ENCODE measurements around the gene FAM241A. TPM values are rescaled to one million over a fixed set of nuclear protein-coding genes. Genes with fewer than 3 reads are reported as not detected.
"Not testable (repeated sequence)": the region's sequence is repeated elsewhere in the genome, so short reads cannot be mapped to it uniquely, and the experiment has no call there.

FAM241A gene
- total and polyA plus RNA-seq, 3 donors from 2014 or later, result 4.7 to 6.2 (median 5.7) TPM

- 69 to 82% methylated on average over 2 of the region's 2 CpGs for WGBS, 2 donors
- no peak overlapping the region for H3K27ac ChIP-seq
- no peaks in the 10 kb centered on the region for H3K9me3 ChIP-seq
- H3K4me3 ChIP-seq, result no peak overlapping the region
- no peaks in the 10 kb centered on the region for H3K36me3 ChIP-seq (ENCODE audit: low read depth, missing control alignments)
- TF ChIP-seq CTCF (IDR thresholded peaks at IDR 0.05) (no peak), POLR2A (IDR thresholded peaks at IDR 0.05) (no peak)
- no peaks in the 10 kb centered on the region for H3K4me1 ChIP-seq
- no peaks in the 10 kb centered on the region for H3K27me3 ChIP-seq
- DNase-seq, result no peak
- intact Hi-C loops (cut with DNase I; ENCODE audit: low total_unique reads), result no loop called here
Measured at GRCh38 chr4:112105201-112105969, 39.9 kb upstream of the FAM241A start.

- H3K27ac ChIP-seq, result no peak overlapping the region
- no peaks in the 10 kb centered on the region for H3K4me1 ChIP-seq
- no peaks in the 10 kb centered on the region for H3K9me3 ChIP-seq
- no peaks in the 10 kb centered on the region for H3K36me3 ChIP-seq (ENCODE audit: low read depth, missing control alignments)
- WGBS, 2 donors, result 68% methylated on average over 3 of the region's 3 CpGs
- intact Hi-C loops (cut with DNase I; ENCODE audit: low total_unique reads), result no loop called here
- TF ChIP-seq POLR2A (IDR thresholded peaks at IDR 0.05), result no peak
- TF ChIP-seq CTCF (IDR thresholded peaks at IDR 0.05), result no peak
- H3K27me3 ChIP-seq, result no peaks in the 10 kb centered on the region
- H3K4me3 ChIP-seq, result no peak overlapping the region
- no peak for DNase-seq
Measured at GRCh38 chr4:112109360-112110058, 35.7 kb upstream of the FAM241A start.

- WGBS, 2 donors, result 56 to 78% methylated on average over 1 of the region's 1 CpG
- Histone ChIP-seq H3K4me3 (no peak overlapping the region), H3K27me3 (no peaks in the 10 kb centered on the region), H3K36me3 (ENCODE audit: low read depth, missing control alignments) (no peaks in the 10 kb centered on the region), H3K9me3 (no peaks in the 10 kb centered on the region), H3K4me1 (no peaks in the 10 kb centered on the region), H3K27ac (no peak overlapping the region)
- intact Hi-C loops (cut with DNase I; ENCODE audit: low total_unique reads), result no loop called here
- no peak for TF ChIP-seq CTCF (IDR thresholded peaks at IDR 0.05)
- DNase-seq, result no peak
Measured at GRCh38 chr4:112110059-112110425, 35.2 kb upstream of the FAM241A start.

GRCh38 chr4:112111306-112111705 is 33.9 kb upstream of the FAM241A start:
- DNase-seq, result no peak
- Histone ChIP-seq H3K4me3 (no peak overlapping the region), H3K27ac (no peak overlapping the region), H3K9me3 (no peaks in the 10 kb centered on the region), H3K4me1 (no peaks in the 10 kb centered on the region), H3K27me3 (no peaks in the 10 kb centered on the region), H3K36me3 (ENCODE audit: low read depth, missing control alignments) (no peaks in the 10 kb centered on the region)
- intact Hi-C loops (cut with DNase I; ENCODE audit: low total_unique reads), result no loop called here
- 79% methylated on average over 1 of the region's 1 CpG for WGBS, 2 donors
- no peak for TF ChIP-seq CTCF (IDR thresholded peaks at IDR 0.05)
- no peak for TF ChIP-seq POLR2A (IDR thresholded peaks at IDR 0.05)

- intact Hi-C loops (cut with DNase I; ENCODE audit: low total_unique reads); H3K4me3 ChIP-seq; H3K9me3 ChIP-seq; H3K27ac ChIP-seq; DNase-seq; H3K36me3 ChIP-seq (ENCODE audit: low read depth, missing control alignments); H3K4me1 ChIP-seq; H3K27me3 ChIP-seq: not testable (repeated sequence)
- WGBS, 2 donors, result 77 to 85% methylated on average over 7 of the region's 7 CpGs
Measured at GRCh38 chr4:112112095-112112494, 33.2 kb upstream of the FAM241A start.

Measured in testis (tissue), 3 donors.